Measurements from ENCODE around the gene AP1S1. TPM values are rescaled to one million over a fixed set of nuclear protein-coding genes. Genes with fewer than 3 reads are reported as not detected.
"Not testable (repeated sequence)": the region's sequence is repeated elsewhere in the genome, so short reads cannot be mapped to it uniquely, and the experiment has no call there.

The AP1S1 gene
- 10.7 TPM for total RNA-seq
- long read RNA-seq, transcript AP1S1-201 (5 exons, 1,303 nt): major isoform, 11 of 11 reads
- long read RNA-seq, partial matches to known transcripts: 0 of 11 reads
- long read RNA-seq, other reads (novel, unspliced or antisense): 0 of 11 reads

- Histone ChIP-seq H3K4me1 (peaks cover 18% of the 10 kb centered on the region), H3K27ac (replicated peaks) (peak within 1 kb of the TSS; percentile 19), H3K9me3 (replicated peaks) (no peaks in the 10 kb centered on the region), H3K36me3 (peaks cover 23% of the 10 kb centered on the region), H3K4me3 (peak within 1 kb of the TSS; percentile 94), H3K27me3 (ENCODE audit: low read depth) (peaks cover 12% of the 10 kb centered on the region)
- TF ChIP-seq, protein P1, sequence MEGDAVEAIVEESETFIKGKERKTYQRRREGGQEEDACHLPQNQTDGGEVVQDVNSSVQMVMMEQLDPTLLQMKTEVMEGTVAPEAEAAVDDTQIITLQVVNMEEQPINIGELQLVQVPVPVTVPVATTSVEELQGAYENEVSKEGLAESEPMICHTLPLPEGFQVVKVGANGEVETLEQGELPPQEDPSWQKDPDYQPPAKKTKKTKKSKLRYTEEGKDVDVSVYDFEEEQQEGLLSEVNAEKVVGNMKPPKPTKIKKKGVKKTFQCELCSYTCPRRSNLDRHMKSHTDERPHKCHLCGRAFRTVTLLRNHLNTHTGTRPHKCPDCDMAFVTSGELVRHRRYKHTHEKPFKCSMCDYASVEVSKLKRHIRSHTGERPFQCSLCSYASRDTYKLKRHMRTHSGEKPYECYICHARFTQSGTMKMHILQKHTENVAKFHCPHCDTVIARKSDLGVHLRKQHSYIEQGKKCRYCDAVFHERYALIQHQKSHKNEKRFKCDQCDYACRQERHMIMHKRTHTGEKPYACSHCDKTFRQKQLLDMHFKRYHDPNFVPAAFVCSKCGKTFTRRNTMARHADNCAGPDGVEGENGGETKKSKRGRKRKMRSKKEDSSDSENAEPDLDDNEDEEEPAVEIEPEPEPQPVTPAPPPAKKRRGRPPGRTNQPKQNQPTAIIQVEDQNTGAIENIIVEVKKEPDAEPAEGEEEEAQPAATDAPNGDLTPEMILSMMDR (IDR thresholded peaks at IDR 0.05; ENCODE audit: borderline replicate concordance): no peak
- intact Hi-C loops (cut with micrococcal nuclease): no loop called here
- DNase-seq: peak; percentile 95
Observed at GRCh38 chr7:101153969-101154692, at the start of gene AP1S1. AP1S1 (plus strand) TSS chr7:101154476; CDS start chr7:101154515, 39 bp downstream.

DNA sequence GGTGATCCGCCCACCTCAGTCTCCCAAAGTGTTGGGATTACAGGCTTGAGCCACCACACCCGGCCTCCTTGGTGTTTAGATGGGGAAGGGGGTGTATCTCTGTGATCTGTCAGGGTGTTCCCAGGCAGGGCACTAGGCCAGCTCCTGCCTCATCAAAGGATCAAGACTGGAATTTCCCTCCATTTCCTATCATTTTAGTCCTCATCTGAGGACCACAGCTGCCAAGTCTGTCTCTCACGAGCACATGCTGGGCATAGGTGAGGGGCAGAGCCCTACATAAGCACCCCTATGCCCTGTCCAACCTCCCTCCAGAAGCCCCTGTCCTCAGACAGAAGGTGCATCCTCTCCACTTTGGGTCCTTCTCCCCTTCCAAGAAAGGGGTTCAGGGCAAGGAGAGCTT lies 49.5 kb upstream of the AP1S1 start:
- DNase-seq: no peak
- Histone ChIP-seq H3K9me3 (replicated peaks) (no peaks in the 10 kb centered on the region), H3K36me3 (no peaks in the 10 kb centered on the region), H3K4me3 (no peak overlapping the region), H3K4me1 (peaks cover 40% of the 10 kb centered on the region), H3K27ac (replicated peaks) (peak overlapping the region; percentile 8), H3K27me3 (ENCODE audit: low read depth) (no peaks in the 10 kb centered on the region)
- intact Hi-C loops (cut with micrococcal nuclease): no loop called here
- TF ChIP-seq, protein P1 (IDR thresholded peaks at IDR 0.05; ENCODE audit: borderline replicate concordance): no peak

DNA sequence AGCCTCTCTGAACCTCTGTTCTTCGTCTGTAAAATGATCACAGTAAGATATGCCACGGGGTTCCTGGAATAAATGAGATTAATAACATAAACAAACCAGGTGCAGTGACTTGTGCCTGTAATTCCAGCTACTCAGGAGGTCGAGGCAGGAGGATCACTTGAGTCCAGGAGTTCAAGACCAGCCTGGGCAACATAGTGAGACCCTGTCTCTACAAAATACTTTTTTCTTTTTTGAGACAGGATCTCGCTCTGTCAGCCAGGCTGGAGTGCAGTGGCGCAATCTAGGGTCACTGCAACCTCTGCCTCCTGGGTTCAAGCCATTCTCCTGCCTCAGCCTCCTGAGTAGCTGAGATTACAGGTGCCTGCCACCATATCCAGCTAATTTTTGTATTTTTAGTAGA lies 49.0 kb upstream of the AP1S1 start:
- H3K4me1 ChIP-seq: peaks cover 35% of the 10 kb centered on the region
- H3K27me3 ChIP-seq (ENCODE audit: low read depth); H3K4me3 ChIP-seq; H3K9me3 ChIP-seq (replicated peaks); H3K36me3 ChIP-seq; DNase-seq; intact Hi-C loops (cut with micrococcal nuclease); H3K27ac ChIP-seq (replicated peaks): not testable (repeated sequence)

DNA sequence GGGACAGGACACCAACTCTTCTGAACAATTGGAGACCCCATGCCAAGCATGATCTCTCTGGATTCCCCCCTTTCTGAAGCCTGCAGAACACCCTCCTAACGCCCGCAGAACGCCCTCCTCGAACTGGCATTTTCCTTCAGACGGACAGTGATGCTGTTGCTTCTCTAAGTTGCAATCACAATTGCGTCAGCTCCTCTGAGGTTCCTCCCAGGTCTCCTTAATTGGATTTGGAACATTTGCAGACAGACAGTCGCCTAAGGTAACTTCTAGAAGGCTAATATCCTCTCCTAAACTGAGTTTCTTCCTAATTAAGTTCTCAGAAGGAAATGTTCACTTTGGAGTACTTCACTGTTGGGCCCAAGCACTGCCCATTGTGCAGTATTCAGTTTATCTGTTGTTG lies 47.9 kb upstream of the AP1S1 start:
- Histone ChIP-seq H3K27me3 (ENCODE audit: low read depth) (no peaks in the 10 kb centered on the region), H3K9me3 (replicated peaks) (no peaks in the 10 kb centered on the region), H3K4me1 (peaks cover 34% of the 10 kb centered on the region), H3K4me3 (no peak overlapping the region), H3K27ac (replicated peaks) (no peak overlapping the region), H3K36me3 (no peaks in the 10 kb centered on the region)
- DNase-seq: no peak
- TF ChIP-seq, protein P1 (IDR thresholded peaks at IDR 0.05; ENCODE audit: borderline replicate concordance): no peak
- intact Hi-C loops (cut with micrococcal nuclease): no loop called here

DNA sequence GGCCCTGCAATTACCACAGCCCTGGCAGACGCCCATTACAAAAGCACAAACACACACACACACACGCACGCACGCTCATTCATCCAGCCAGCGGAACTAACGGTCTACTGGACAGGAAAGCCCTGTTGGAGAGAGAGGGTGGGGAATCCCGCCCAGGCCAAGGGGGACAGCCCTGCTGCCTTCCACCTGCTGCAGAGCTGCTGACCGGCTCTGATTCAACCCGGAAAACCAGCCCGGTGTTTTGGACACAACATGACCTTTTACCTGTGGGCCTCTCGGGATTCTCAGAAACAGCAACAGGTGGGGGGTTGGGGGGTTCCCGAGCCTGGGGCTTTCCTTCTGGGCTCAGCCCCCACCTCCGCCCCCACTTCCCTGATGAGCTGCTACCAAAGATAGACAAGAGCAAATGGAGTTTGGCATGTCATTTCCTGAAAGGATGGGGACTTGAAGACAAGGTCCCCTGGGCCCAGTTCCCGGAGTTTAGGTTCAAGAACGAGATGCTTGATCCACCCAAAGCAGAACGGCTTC lies 45.9 kb upstream of the AP1S1 start:
- no peak overlapping the region for H3K4me3 ChIP-seq
- TF ChIP-seq, protein P1 (IDR thresholded peaks at IDR 0.05; ENCODE audit: borderline replicate concordance): no peak
- H3K27me3 ChIP-seq (ENCODE audit: low read depth): no peaks in the 10 kb centered on the region
- no peaks in the 10 kb centered on the region for H3K36me3 ChIP-seq
- intact Hi-C loops (cut with micrococcal nuclease): no loop called here
- no peaks in the 10 kb centered on the region for H3K9me3 ChIP-seq (replicated peaks)
- H3K27ac ChIP-seq (replicated peaks): peak overlapping the region; percentile 65
- DNase-seq: peak; percentile 64
- H3K4me1 ChIP-seq: peaks cover 48% of the 10 kb centered on the region

- Histone ChIP-seq H3K9me3 (replicated peaks) (no peaks in the 10 kb centered on the region), H3K4me3 (no peak overlapping the region), H3K36me3 (no peaks in the 10 kb centered on the region), H3K27me3 (ENCODE audit: low read depth) (no peaks in the 10 kb centered on the region), H3K27ac (replicated peaks) (peak overlapping the region; percentile 65), H3K4me1 (peaks cover 47% of the 10 kb centered on the region)
- intact Hi-C loops (cut with micrococcal nuclease): no loop called here
- DNase-seq: no peak
- TF ChIP-seq, protein P1 (IDR thresholded peaks at IDR 0.05; ENCODE audit: borderline replicate concordance): no peak
Observed at GRCh38 chr7:101108961-101109360, 45.3 kb upstream of the AP1S1 start.
